Measurements from ENCODE around the gene TPSD1. TPM values are rescaled to one million over a fixed set of nuclear protein-coding genes. Genes with fewer than 3 reads are reported as not detected.
"Not testable (repeated sequence)": the region's sequence is repeated elsewhere in the genome, so short reads cannot be mapped to it uniquely, and the experiment has no call there.

The TPSD1 gene
- polyA plus RNA-seq, 1 experiment, result not detected

DNA sequence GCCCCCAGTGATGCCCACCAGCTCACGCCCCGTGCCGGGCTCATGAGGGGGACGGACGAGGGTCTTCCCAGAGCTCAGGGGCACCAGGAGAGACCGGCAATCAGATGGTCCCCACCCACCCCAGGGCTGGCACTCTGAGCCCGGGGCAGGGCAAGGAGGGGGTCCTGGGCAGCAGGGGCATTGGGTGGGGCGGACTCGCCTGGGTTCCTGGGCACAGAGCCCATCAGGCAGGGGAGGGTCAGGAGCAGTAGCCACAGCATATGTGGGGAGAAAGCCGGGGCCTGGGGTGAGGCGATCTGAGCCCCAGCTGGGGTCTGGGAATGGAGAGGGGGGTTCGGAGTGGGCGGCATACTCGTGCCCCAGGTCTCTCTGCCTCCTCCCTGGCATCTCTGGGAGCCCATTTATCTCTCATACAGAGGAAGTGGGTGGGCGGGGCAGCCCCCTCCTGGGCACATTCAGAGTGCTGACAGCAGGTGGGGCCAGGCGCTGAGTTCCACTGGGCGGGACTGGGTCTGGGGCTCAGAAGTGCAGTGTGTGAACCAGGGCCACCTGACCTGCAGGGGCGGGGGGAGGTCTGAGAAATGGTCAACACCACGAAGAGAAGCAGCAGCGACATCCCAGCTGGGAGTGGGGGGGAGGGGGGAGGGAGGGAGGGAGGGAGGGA is 33.1 kb downstream of the TPSD1 start:
- peak overlapping the region; percentile 11 for H3K27ac ChIP-seq (ENCODE audit: low read depth, low read length)
- no peak for TF ChIP-seq CTCF (IDR thresholded peaks at IDR 0.05; ENCODE audit: low read depth, low read length)
- H3K9me3 ChIP-seq (ENCODE audit: control insufficient read depth, insufficient read depth, low read length), result peaks cover 5% of the 10 kb centered on the region; the same call in 1 of the 2 replicates
- H3K27me3 ChIP-seq (ENCODE audit: control insufficient read depth, insufficient read depth, low read length), result peaks cover 65% of the 10 kb centered on the region
- H3K4me3 ChIP-seq (ENCODE audit: low read depth, low read length), result no peak overlapping the region
- CTCF ChIA-PET, result no interaction called here
- POLR2A ChIA-PET, result no interaction called here
- DNase-seq (ENCODE audit: low read depth, low spot score), result no peak

DNA sequence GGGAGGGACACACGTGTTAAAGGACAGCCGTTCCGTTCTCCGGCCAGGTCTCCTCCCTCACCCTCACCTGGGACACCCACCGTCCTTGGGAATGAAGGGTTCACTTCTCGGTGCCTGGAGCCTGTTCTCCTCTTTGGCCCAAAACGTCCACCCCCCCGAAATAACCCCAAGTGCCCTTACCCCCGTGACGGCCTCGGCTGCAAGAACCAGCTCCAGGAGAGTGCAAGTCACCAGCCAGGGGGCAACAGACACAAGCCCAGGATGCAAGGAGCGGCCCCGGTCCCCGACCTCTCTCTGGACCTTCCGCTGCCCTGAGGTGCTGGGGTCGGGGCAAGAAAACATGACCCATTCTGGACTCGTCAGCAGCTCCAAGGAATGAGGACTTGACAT is 33.6 kb downstream of the TPSD1 start:
- ChIA-PET CTCF (no interaction called here), POLR2A (no interaction called here)
- peaks cover 62% of the 10 kb centered on the region for H3K27me3 ChIP-seq (ENCODE audit: control insufficient read depth, insufficient read depth, low read length)

GRCh38 chr16:1290063-1290501 is 34.2 kb downstream of the TPSD1 start:
- Histone ChIP-seq H3K27ac (ENCODE audit: low read depth, low read length) (no peak overlapping the region), H3K9me3 (ENCODE audit: control insufficient read depth, insufficient read depth, low read length) (peaks cover 5% of the 10 kb centered on the region; the same call in 1 of the 2 replicates), H3K4me3 (ENCODE audit: low read depth, low read length) (no peak overlapping the region), H3K27me3 (ENCODE audit: control insufficient read depth, insufficient read depth, low read length) (peaks cover 62% of the 10 kb centered on the region)
- POLR2A ChIA-PET, result interaction anchor here (1.1 kb wide), 1 partner anchor 19 kb away, joined by 4 read pairs; no protein-coding TSS in a partner anchor
- TF ChIP-seq CTCF (IDR thresholded peaks at IDR 0.05; ENCODE audit: low read depth, low read length), result no peak
- DNase-seq (ENCODE audit: low read depth, low spot score), result no peak
- CTCF ChIA-PET, result interaction anchor here (1.2 kb wide), 2 partner anchors 10 to 11 kb away, joined by 5 to 6 read pairs; no protein-coding TSS in a partner anchor

More for the DNA sequence above, 33.6 kb downstream of the TPSD1 start:
- Histone ChIP-seq H3K27ac (ENCODE audit: low read depth, low read length) (no peak overlapping the region), H3K4me3 (ENCODE audit: low read depth, low read length) (no peak overlapping the region), H3K9me3 (ENCODE audit: control insufficient read depth, insufficient read depth, low read length) (peaks cover 5% of the 10 kb centered on the region; the same call in 1 of the 2 replicates)
- no peak for DNase-seq (ENCODE audit: low read depth, low spot score)
- no peak for TF ChIP-seq CTCF (IDR thresholded peaks at IDR 0.05; ENCODE audit: low read depth, low read length)

DNA sequence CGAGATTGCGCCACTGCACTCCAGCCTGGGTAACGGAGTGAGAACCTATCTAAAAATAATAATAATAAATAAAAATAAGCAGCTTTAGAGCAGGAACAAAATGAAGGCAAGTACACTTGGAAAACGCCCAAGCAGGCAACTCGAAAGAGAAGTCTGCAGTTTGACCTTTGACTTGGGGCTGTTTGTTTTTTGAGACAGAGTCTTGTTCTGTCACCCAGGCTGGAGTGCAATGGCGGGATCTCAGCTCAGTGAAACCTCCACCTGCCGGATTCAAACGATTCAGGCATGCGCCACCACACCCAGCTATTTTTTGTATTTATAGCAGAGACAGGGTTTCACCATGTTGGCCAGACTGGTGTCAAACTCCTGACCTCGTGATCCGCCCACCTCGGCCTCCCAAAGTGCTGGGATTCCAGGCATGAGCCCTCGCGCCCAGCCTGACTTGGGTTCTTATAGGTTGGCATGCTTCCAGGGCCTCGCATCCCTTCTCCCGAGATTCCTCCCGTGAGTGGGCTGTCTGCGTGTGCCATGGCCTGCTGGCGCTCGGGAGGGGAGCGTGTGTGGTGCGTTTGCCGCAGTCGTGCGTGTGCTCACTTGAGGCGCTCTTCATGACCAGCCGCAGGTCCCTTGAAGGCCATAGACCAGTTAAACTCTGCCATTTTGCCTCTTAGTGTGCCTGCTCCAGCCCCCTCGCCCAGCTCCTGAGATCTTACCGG is 35.1 kb downstream of the TPSD1 start:
- no peak for DNase-seq (ENCODE audit: low read depth, low spot score)
- Histone ChIP-seq H3K27me3 (ENCODE audit: control insufficient read depth, insufficient read depth, low read length) (peaks cover 57% of the 10 kb centered on the region), H3K4me3 (ENCODE audit: low read depth, low read length) (no peak overlapping the region), H3K9me3 (ENCODE audit: control insufficient read depth, insufficient read depth, low read length) (peaks cover 5% of the 10 kb centered on the region; the same call in 1 of the 2 replicates), H3K27ac (ENCODE audit: low read depth, low read length) (no peak overlapping the region)
- ChIA-PET POLR2A (interaction anchor here (0.6 to 1.1 kb wide), 2 partner anchors 18 to 1028 kb away, joined by 4 to 8 read pairs; no protein-coding TSS in a partner anchor), CTCF (interaction anchor here (1.2 kb wide), 2 partner anchors 9 to 10 kb away, joined by 5 to 6 read pairs; no protein-coding TSS in a partner anchor)
- TF ChIP-seq CTCF (IDR thresholded peaks at IDR 0.05; ENCODE audit: low read depth, low read length), result no peak

DNA sequence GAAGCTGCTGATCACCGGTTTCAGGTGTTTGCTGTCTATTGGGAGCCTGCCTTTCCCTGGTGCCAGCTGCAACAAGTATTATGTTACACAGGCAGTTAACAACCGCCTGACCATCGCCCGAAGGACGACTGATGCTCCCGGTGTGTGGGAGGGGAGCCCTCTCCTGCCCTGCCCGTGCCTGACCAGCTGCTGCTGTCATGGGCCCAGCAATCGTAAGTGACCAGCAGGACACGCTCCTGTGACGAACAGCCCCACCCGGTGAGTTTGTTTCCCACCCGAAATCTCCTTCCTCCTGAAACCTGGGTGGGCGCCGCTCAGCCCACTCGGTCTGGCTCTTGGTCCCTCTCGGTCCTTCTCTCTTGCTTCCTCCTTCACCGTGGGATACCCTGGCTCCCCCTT is 35.7 kb downstream of the TPSD1 start:
- CTCF ChIA-PET, result no interaction called here
- no peak overlapping the region for H3K27ac ChIP-seq (ENCODE audit: low read depth, low read length)
- H3K9me3 ChIP-seq (ENCODE audit: control insufficient read depth, insufficient read depth, low read length), result peaks cover 5% of the 10 kb centered on the region; the same call in 1 of the 2 replicates
- H3K4me3 ChIP-seq (ENCODE audit: low read depth, low read length), result no peak overlapping the region
- POLR2A ChIA-PET, result no interaction called here
- TF ChIP-seq CTCF (IDR thresholded peaks at IDR 0.05; ENCODE audit: low read depth, low read length), result no peak
- H3K27me3 ChIP-seq (ENCODE audit: control insufficient read depth, insufficient read depth, low read length), result peaks cover 53% of the 10 kb centered on the region
- no peak for DNase-seq (ENCODE audit: low read depth, low spot score)

DNA sequence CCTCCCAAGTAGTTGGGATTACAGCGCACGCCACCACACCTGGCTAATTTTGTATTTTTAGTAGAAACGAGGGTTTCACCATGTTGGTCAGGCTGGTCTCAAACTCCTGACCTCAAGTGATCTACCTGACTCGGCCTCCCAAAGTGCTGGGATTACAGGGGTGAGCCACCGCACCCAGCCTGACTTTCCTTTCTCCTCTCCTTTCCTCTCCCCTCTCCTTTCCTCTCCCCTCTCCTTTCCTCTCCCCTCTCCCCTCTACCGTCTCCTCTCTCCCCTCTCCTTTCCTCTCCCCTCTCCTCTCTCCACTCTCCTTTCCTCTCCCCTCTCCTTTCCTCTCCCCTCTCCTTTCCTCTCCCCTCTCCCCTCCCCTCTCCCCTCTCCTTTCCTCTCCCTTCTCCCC is 36.3 kb downstream of the TPSD1 start:
- H3K27ac ChIP-seq (ENCODE audit: low read depth, low read length); DNase-seq (ENCODE audit: low read depth, low spot score); POLR2A ChIA-PET; H3K4me3 ChIP-seq (ENCODE audit: low read depth, low read length); CTCF ChIA-PET; H3K9me3 ChIP-seq (ENCODE audit: control insufficient read depth, insufficient read depth, low read length): not testable (repeated sequence)
- H3K27me3 ChIP-seq (ENCODE audit: control insufficient read depth, insufficient read depth, low read length), result peaks cover 51% of the 10 kb centered on the region

DNA sequence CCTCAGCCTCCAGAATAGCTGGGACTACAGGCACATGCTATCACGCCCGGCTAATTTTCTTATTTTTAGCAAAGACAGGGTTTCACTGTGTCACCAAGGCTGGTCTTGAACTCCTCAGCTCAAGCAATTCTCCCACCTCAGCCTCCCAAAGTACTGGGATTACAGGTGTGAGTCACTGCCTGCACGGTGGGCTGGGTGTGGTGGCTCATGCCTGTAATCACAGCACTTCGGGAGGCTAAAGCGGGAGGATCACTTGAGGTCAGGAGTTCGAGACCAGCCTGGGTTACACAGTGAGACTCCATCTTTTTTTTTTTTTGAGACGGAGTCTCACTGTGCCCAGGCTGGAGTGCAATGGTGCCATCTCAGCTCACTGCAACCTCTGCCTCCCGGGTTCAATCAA is 36.9 kb downstream of the TPSD1 start:
- H3K9me3 ChIP-seq (ENCODE audit: control insufficient read depth, insufficient read depth, low read length); CTCF ChIA-PET; H3K27ac ChIP-seq (ENCODE audit: low read depth, low read length); DNase-seq (ENCODE audit: low read depth, low spot score); H3K4me3 ChIP-seq (ENCODE audit: low read depth, low read length); POLR2A ChIA-PET: not testable (repeated sequence)
- H3K27me3 ChIP-seq (ENCODE audit: control insufficient read depth, insufficient read depth, low read length), result peaks cover 45% of the 10 kb centered on the region
